GM18907 (cell line): ENCODE results near the gene CFAP52.
A peak's percentile ranks its signal among the peaks of the same experiment; 100 is the strongest.
"Not testable (repeated sequence)": the region's sequence is repeated elsewhere in the genome, so short reads cannot be mapped to it uniquely, and the experiment has no call there.

Experiments used
- ATAC-seq: cut with Tn5 transposase; IDR thresholded peaks from one replicate; pipeline ENCODE4 v1.9.1; 2021; ENCODE audit warnings: mild to moderate bottlenecking, moderate library complexity; ENCODE audit not compliant: unreplicated experiment

The CFAP52 gene, protein sequence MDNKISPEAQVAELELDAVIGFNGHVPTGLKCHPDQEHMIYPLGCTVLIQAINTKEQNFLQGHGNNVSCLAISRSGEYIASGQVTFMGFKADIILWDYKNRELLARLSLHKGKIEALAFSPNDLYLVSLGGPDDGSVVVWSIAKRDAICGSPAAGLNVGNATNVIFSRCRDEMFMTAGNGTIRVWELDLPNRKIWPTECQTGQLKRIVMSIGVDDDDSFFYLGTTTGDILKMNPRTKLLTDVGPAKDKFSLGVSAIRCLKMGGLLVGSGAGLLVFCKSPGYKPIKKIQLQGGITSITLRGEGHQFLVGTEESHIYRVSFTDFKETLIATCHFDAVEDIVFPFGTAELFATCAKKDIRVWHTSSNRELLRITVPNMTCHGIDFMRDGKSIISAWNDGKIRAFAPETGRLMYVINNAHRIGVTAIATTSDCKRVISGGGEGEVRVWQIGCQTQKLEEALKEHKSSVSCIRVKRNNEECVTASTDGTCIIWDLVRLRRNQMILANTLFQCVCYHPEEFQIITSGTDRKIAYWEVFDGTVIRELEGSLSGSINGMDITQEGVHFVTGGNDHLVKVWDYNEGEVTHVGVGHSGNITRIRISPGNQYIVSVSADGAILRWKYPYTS

DNA sequence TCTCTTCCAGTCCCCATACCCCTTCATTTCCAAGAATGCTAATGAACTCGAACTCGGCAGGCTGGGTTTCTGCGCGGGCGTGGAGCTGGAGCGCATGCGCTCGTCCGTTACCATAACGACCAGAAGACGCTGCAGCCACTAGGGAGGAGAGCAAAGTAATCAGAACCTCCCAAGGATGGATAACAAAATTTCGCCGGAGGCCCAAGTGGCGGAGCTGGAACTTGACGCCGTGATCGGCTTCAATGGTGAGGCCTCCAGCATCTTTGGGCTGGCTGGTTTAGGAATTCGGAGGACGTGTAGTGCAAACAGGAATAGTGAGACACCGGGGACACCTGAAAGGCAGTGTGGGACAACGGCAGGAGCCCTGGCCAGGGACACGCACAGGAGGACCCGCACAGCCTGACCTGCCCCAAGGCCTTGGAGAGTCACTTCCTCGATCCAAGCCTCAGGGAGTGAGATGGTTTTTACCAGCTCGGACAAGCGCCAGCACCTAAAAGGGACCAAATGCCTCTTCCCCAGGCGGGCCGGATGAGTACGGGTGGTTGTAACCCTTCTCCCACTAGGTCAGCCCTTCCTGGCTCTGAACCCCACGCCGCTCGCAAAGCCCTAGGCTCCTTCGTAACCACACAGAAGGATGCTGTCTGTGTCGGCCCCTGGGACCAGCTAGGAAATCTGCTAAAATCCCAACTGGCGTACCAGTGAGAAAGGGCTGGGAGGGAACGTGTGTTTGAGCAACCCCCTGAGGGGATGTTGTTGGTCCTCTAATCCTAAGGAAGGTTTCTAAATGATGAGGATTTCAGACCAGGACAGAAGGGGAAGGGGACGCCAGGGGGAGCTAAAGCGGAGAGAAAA is at the start of gene CFAP52:
TSS of gene CFAP52 (plus strand) at position 122 of the 852 bp plus-strand sequence. CDS start at position 176, 54 bp downstream.
- peak; percentile 56 for ATAC-seq

DNA sequence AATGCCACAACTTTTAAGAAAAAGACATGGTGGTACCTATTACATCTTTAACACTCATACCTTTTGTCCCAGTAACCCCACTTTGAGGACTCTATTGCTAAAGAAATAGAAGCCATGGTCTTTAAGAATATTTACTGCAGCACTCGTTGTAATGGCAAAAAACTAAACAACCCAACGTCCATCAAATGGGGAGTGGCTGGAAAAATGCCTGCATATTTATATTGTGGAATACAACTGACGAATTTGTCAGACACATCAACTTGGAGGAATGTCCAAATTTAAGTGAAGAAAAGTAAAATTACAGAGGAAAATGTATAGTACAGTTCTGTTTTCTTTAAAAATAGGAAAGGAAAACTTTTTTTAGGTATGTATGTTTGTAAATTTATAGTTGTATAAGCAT is 48.7 kb upstream of the CFAP52 start:
- ATAC-seq = no peak

GRCh38 chr17:9529033-9529700 is 47.3 kb upstream of the CFAP52 start:
- peak; percentile 60 for ATAC-seq

- ATAC-seq = no peak
Observed at GRCh38 chr17:9531034-9531433, 45.4 kb upstream of the CFAP52 start.

DNA sequence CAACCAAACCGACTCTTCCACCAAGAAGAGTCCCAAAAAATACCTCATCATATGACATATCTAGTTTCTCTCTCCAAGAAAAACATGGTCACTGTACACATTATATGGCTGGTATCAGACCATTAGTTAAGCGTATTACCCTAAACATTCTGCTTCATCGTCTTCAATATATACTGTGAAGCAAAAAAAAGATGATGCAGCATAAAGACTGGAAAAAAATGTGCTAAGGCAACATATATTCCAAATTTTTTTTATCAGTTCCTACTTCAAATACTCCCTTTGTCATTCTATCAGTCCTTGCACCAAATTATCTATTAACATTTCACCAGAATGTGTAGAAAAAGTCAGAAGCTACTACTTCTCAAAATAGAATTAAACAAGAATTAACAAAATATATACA is 43.7 kb upstream of the CFAP52 start:
- ATAC-seq = no peak

DNA sequence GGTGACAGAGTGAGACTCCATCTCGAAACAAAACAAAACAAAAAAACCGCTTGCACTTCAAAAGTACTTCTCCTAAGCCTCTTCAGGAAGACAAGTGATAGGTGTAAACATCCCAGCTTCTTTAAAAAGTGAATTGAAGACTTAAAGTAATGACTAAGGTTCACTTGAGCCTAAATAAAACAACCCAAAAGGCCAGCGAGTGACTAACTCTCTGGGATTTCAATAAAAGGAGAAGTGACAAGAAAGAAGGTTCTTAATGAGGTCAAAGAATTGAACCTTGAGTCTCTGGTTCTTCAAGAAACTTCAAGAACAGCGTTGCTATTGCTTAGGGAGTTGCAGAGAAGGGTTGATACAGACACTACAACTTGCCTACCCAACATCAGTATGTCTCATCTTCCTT is 43.0 kb upstream of the CFAP52 start:
- no peak for ATAC-seq

DNA sequence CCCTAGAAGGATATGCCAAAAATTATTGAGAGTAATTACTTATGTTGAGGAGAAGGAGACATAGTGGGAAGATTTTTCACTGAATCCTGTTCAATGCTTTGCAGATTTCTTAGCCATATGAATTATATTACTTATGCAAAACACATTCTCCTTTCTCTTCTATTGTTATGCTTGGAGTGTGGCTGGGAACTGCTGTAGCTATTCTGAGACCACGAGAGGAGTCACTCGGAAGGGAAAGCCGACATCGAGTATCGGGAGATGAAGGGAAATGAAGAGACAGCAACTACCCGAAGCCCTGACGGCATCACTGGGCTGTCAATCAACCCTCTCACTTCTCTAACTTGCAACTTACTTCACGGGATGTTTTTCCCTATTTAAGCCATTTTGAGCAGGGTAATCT is 40.4 kb upstream of the CFAP52 start:
- ATAC-seq = no peak

GRCh38 chr17:9537177-9537776 is 39.2 kb upstream of the CFAP52 start:
- no peak for ATAC-seq

DNA sequence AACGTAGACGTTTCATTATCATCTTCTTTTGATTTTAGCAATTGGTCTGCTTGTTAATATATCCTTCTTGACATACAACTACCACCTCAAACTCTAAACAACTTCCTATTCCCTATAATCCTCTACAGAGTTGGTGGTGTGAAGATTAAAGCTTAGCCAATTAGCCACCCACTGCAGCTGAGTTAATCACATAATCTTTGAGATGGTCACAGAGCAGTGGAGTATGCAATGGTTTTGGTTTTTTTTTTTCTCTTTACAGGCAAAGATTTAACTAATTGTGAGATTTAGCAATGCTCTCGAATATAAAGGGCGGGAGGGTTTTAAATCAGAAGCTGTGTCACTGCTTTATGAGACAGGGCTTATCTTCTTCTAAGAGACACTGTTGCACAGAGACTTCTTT is 37.8 kb upstream of the CFAP52 start:
- no peak for ATAC-seq

- ATAC-seq = no peak
Observed at GRCh38 chr17:9541718-9542117, 34.7 kb upstream of the CFAP52 start.

- no peak for ATAC-seq
Observed at GRCh38 chr17:9544221-9544620, 32.2 kb upstream of the CFAP52 start.

GRCh38 chr17:9549215-9549614 is 27.2 kb upstream of the CFAP52 start:
- ATAC-seq = no peak

DNA sequence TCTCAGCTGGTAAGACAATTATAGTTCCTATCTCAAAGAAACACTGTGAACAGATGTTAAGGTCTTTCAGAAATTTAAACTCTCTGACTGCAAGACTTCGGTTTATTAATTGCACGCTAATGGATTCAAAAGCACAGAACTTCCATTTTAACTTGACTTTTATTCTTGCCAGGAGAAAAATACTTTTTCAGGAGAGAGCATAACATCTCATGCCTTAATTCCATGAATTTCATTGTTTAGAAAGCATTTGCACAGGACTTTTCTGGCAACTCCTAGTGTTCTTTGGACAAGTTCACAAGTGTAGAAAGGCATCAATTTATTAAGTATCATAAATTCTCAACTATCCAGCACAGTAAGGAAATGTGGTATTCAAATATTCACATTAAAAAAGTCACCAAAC is 23.3 kb upstream of the CFAP52 start:
- ATAC-seq = no peak

DNA sequence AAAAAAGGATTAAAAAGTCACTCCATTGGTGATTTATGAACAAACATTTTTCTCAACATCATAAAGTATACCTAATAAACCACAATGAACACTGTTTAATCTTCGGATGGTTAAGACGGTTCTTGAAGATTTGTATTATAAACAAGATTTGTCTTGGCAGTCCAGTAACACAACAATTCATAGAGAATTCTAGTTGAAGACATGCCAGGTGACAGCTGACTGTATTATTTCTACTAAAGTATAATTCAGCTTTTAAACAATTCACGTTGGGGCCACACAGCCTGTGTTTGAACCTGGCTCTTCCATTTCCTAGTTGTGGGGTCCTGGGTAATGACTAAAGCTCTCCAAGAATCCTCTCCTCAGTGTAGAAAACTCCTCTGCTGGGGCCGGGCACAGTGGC is 22.8 kb upstream of the CFAP52 start:
- ATAC-seq = no peak

- ATAC-seq = not testable (repeated sequence)
Observed at GRCh38 chr17:9554715-9555114, 21.7 kb upstream of the CFAP52 start.

- ATAC-seq = no peak
Observed at GRCh38 chr17:9557161-9557755, 19.2 kb upstream of the CFAP52 start.

GRCh38 chr17:9557857-9558256 is 18.6 kb upstream of the CFAP52 start:
- no peak for ATAC-seq

- ATAC-seq = no peak
Observed at GRCh38 chr17:9564104-9564503, 12.3 kb upstream of the CFAP52 start.

- ATAC-seq = no peak
Observed at GRCh38 chr17:9566067-9566466, 10.4 kb upstream of the CFAP52 start.

DNA sequence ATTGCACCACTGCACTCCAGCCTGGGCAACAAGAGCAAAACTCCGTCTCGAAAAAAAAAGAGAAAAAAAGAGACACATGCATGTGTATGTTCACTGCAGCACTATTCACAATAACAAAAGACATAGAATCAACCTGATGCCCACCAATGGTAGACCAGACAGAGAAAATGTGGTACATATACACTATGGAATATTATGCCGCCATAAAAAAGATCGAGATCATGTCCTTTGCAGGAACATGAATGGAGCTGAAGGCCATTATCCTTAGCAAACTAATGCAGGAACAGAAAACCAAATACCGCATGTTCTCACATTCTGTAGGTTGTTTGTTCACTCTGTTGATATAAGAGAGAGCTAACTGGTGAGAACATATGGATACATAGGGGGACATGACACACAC is 9.7 kb upstream of the CFAP52 start:
- ATAC-seq = not testable (repeated sequence)
